Activated T-cell treated with anti-CD3 and anti-CD28 coated beads for 24 hours (primary cell): ENCODE data around the gene ZNF331.

Source experiments
- DNase-seq: peaks from one replicate; pipeline ENCODE4 v3.0.0-alpha.2; 2020; ENCODE audit warnings: low read depth

ZNF331 gene

DNA sequence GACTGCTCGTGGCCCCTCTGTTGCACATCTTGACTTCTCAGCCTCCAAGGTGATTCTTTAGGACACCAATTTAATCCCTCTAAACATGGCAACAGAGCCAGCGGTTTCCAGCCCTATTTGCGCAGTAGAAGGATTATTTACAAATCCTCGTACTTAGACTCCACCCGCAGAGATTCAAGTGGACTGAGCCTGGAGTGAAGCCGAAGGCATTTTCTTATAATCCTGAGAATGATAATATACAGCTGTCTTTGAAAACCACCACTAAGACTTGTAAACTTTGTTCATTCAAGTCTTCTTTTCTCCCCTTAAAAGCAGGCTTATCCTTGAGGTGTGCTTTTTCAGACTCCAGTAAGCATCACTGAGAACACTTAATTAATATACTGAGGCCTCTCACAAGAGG is 89.0 kb downstream of the ZNF331 start:
- no peak for DNase-seq
